Measurements from ENCODE around the gene MYOT. TPM values are rescaled to one million over a fixed set of nuclear protein-coding genes. Genes with fewer than 3 reads are reported as not detected.

MYOT gene
- total RNA-seq, 1 donor = not detected

GRCh38 chr5:137902408-137903133 is 34.9 kb downstream of the MYOT start:
- Histone ChIP-seq H3K4me3 (ENCODE audit: low read length) (no peak overlapping the region), H3K9me3 (ENCODE audit: low read depth, low read length) (no peaks in the 10 kb centered on the region), H3K4me1 (ENCODE audit: insufficient read depth, low read length) (peaks cover 14% of the 10 kb centered on the region), H3K27me3 (ENCODE audit: insufficient read depth, low read length) (no peaks in the 10 kb centered on the region)

GRCh38 chr5:137914758-137915157 is 47.1 kb downstream of the MYOT start:
- H3K4me1 ChIP-seq (ENCODE audit: insufficient read depth, low read length) = no peaks in the 10 kb centered on the region
- H3K27me3 ChIP-seq (ENCODE audit: insufficient read depth, low read length) = no peaks in the 10 kb centered on the region

GRCh38 chr5:137916923-137917322 is 49.3 kb downstream of the MYOT start:
- H3K4me1 ChIP-seq (ENCODE audit: insufficient read depth, low read length) = no peaks in the 10 kb centered on the region
- peaks cover 10% of the 10 kb centered on the region for H3K9me3 ChIP-seq (ENCODE audit: low read depth, low read length)
- no peaks in the 10 kb centered on the region for H3K27me3 ChIP-seq (ENCODE audit: insufficient read depth, low read length)
- H3K4me3 ChIP-seq (ENCODE audit: low read length) = no peak overlapping the region

More at GRCh38 chr5:137914758-137915157, 47.1 kb downstream of the MYOT start:
- no peak overlapping the region for H3K4me3 ChIP-seq (ENCODE audit: low read length)
- peaks cover 10% of the 10 kb centered on the region for H3K9me3 ChIP-seq (ENCODE audit: low read depth, low read length)

GRCh38 chr5:137921931-137922330 is 54.3 kb downstream of the MYOT start:
- no peaks in the 10 kb centered on the region for H3K27me3 ChIP-seq (ENCODE audit: insufficient read depth, low read length)
- no peaks in the 10 kb centered on the region for H3K4me1 ChIP-seq (ENCODE audit: insufficient read depth, low read length)
- H3K4me3 ChIP-seq (ENCODE audit: low read length) = no peak overlapping the region
- H3K9me3 ChIP-seq (ENCODE audit: low read depth, low read length) = no peaks in the 10 kb centered on the region

GRCh38 chr5:137923856-137924255 is 56.2 kb downstream of the MYOT start:
- Histone ChIP-seq H3K27me3 (ENCODE audit: insufficient read depth, low read length) (no peaks in the 10 kb centered on the region), H3K4me1 (ENCODE audit: insufficient read depth, low read length) (no peaks in the 10 kb centered on the region), H3K9me3 (ENCODE audit: low read depth, low read length) (no peaks in the 10 kb centered on the region)

GRCh38 chr5:137932800-137933199 is 65.1 kb downstream of the MYOT start:
- no peaks in the 10 kb centered on the region for H3K27me3 ChIP-seq (ENCODE audit: insufficient read depth, low read length)
- H3K4me3 ChIP-seq (ENCODE audit: low read length) = no peak overlapping the region
- H3K4me1 ChIP-seq (ENCODE audit: insufficient read depth, low read length) = no peaks in the 10 kb centered on the region
- H3K9me3 ChIP-seq (ENCODE audit: low read depth, low read length) = no peaks in the 10 kb centered on the region

More at GRCh38 chr5:137923856-137924255, 56.2 kb downstream of the MYOT start:
- no peak overlapping the region for H3K4me3 ChIP-seq (ENCODE audit: low read length)

- no peaks in the 10 kb centered on the region for H3K9me3 ChIP-seq (ENCODE audit: low read depth, low read length)
- no peaks in the 10 kb centered on the region for H3K4me1 ChIP-seq (ENCODE audit: insufficient read depth, low read length)
- H3K4me3 ChIP-seq (ENCODE audit: low read length) = no peak overlapping the region
- H3K27me3 ChIP-seq (ENCODE audit: insufficient read depth, low read length) = no peaks in the 10 kb centered on the region
Measured at GRCh38 chr5:137933491-137933911, 65.8 kb downstream of the MYOT start.

GRCh38 chr5:137935190-137935589 is 67.5 kb downstream of the MYOT start:
- Histone ChIP-seq H3K4me1 (ENCODE audit: insufficient read depth, low read length) (no peaks in the 10 kb centered on the region), H3K9me3 (ENCODE audit: low read depth, low read length) (no peaks in the 10 kb centered on the region), H3K4me3 (ENCODE audit: low read length) (no peak overlapping the region), H3K27me3 (ENCODE audit: insufficient read depth, low read length) (no peaks in the 10 kb centered on the region)

GRCh38 chr5:137935694-137936093 is 68.0 kb downstream of the MYOT start:
- H3K9me3 ChIP-seq (ENCODE audit: low read depth, low read length) = no peaks in the 10 kb centered on the region
- H3K4me3 ChIP-seq (ENCODE audit: low read length) = no peak overlapping the region
- no peaks in the 10 kb centered on the region for H3K4me1 ChIP-seq (ENCODE audit: insufficient read depth, low read length)
- H3K27me3 ChIP-seq (ENCODE audit: insufficient read depth, low read length) = no peaks in the 10 kb centered on the region

Other genes starting within 250 kb of the MYOT start
- gene KLHL3, start 131.8 kb upstream of the MYOT start, total RNA-seq = 9.3 TPM
- 17.3 TPM for gene HNRNPA0, start 113.5 kb upstream of the MYOT start, total RNA-seq
- gene PKD2L2, start 21.6 kb downstream of the MYOT start, total RNA-seq = not detected
- 70.8 TPM for gene FAM13B, start 165.2 kb downstream of the MYOT start, total RNA-seq
- gene WNT8A, start 216.2 kb downstream of the MYOT start, total RNA-seq = not detected

Measured in mononuclear cell (primary cell).